Ascending aorta (tissue), 2 donors: ENCODE data around the gene PACRG. TPM values are rescaled to one million over a fixed set of nuclear protein-coding genes. Genes with fewer than 3 reads are reported as not detected.

Experiments
- DNase-seq, 2 donors: peaks; one replicate each; pipeline ENCODE4 v3.0.0-alpha.2; 2019; ENCODE audit warnings: low spot score in 2 of 2
- H3K27ac ChIP-seq, 2 donors: fragments of 200-600 bp; sonication (generic); one replicate each; pipeline ENCODE4 v1.5.1; 2016 to 2017; ENCODE audit warnings: mild to moderate bottlenecking in 1 of 2
- H3K27me3 ChIP-seq: fragments of 200-600 bp; sonication (generic); one replicate; pipeline ENCODE4 v1.5.1; 2017
- H3K36me3 ChIP-seq, 2 donors: fragments of 200-600 bp; sonication (generic); one replicate each; pipeline ENCODE4 v1.5.1; 2016
- H3K4me1 ChIP-seq, 2 donors: fragments of 200-600 bp; sonication (generic); one replicate each; pipeline ENCODE4 v1.5.1; 2016 to 2017; ENCODE audit warnings: mild to moderate bottlenecking in 1 of 2
- H3K4me3 ChIP-seq, 2 donors: fragments of 200-600 bp; sonication (generic); one replicate each; pipeline ENCODE4 v1.5.1; 2016 to 2017; ENCODE audit warnings: mild to moderate bottlenecking in 1 of 2
- H3K9me3 ChIP-seq, 2 donors: fragments of 200-600 bp; sonication (generic); one replicate each; pipeline ENCODE4 v1.5.1; 2016
- CTCF ChIP-seq, 3 experiments: fragments of 200-600 bp in 2 of 3; fragments of 450-650 bp in 1 of 3; sonication (generic) in 2 of 3; IDR thresholded peaks; one replicate each; pipeline ENCODE4 v1.5.1; 2016 to 2019; ENCODE audit warnings: antibody characterized with exemption in 3 of 3, mild to moderate bottlenecking in 1 of 3, moderate library complexity in 1 of 3
- intact Hi-C: fragments of 100-400 bp; cut with DNase I; formaldehyde crosslinking; loops from one replicate; pipeline ENCODE4 v1.15.1; 2023
- total RNA-seq: library from RNA; depleted of rRNA; stranded (reverse); fragments of >200 nt; gene quantifications from one replicate; pipeline ENCODE4 v1.1.0, GENCODE V29; 2016

Gene PACRG
- total RNA-seq, 1 donor from 2014 or later = not detected

DNA sequence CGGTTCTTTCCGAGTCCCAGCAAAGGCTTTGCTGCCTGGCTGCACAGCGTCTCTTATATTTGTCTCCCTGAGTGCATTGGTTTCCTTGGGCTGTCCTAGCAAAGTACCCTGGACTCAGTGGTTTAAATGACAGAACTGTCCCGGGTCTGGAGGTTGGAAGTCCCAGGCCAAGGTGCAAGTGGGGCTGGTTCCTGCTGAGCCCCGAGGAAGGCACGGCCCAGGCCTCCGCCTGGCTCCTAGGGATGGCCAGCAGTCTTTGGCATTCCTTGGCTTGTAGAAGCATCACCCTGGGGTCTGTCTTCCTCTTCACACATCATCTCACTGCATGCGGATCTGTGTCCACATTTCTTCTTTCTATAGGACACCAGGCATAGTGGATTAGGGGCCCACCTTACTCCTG is 621.9 kb downstream of the PACRG start:
- intact Hi-C loops = no loop called here
- Histone ChIP-seq H3K27me3 (no peaks in the 10 kb centered on the region), H3K4me3 (no peak overlapping the region), H3K27ac (no peak overlapping the region), H3K4me1 (peaks cover 3 to 4% of the 10 kb centered on the region in 2 donors), H3K9me3 (no peaks in the 10 kb centered on the region), H3K36me3 (no peaks in the 10 kb centered on the region)
- TF ChIP-seq CTCF (IDR thresholded peaks at IDR 0.05) = no peak
- no peak for DNase-seq

DNA sequence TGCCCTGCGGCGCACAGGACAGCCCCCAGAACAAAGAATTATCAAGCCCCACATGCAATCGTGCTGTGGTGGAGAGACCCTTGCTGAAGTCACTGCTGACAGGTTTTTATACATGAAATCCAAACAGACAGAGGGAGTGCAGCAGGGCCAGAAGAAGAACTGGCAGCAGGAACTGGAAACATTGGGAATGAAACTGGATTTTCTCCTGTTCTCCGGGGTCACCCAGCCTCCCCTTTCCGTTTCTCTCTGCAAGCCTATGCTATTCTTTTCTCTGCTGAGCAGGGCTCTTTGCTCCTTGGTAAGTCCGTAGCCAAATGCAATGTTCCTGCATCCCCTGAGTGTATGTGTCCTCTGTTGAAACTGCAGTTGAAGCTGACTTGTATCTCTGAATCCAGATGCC is 623.2 kb downstream of the PACRG start:
- no peaks in the 10 kb centered on the region for H3K36me3 ChIP-seq
- H3K27ac ChIP-seq = no peak overlapping the region
- intact Hi-C loops = no loop called here
- H3K9me3 ChIP-seq = no peaks in the 10 kb centered on the region
- H3K4me1 ChIP-seq = peaks cover 4 to 7% of the 10 kb centered on the region in 2 donors
- DNase-seq = no peak
- H3K4me3 ChIP-seq = no peak overlapping the region
- H3K27me3 ChIP-seq = no peaks in the 10 kb centered on the region
- no peak for TF ChIP-seq CTCF (IDR thresholded peaks at IDR 0.05)

GRCh38 chr6:163352011-163352685 is 624.4 kb downstream of the PACRG start:
- Histone ChIP-seq H3K27me3 (no peaks in the 10 kb centered on the region), H3K27ac (no peak overlapping the region), H3K36me3 (no peaks in the 10 kb centered on the region), H3K9me3 (no peaks in the 10 kb centered on the region), H3K4me3 (no peak overlapping the region), H3K4me1 (peaks cover 0 to 6% of the 10 kb centered on the region in 2 donors)
- DNase-seq = no peak
- no peak for TF ChIP-seq CTCF (IDR thresholded peaks at IDR 0.05)
- intact Hi-C loops = no loop called here

DNA sequence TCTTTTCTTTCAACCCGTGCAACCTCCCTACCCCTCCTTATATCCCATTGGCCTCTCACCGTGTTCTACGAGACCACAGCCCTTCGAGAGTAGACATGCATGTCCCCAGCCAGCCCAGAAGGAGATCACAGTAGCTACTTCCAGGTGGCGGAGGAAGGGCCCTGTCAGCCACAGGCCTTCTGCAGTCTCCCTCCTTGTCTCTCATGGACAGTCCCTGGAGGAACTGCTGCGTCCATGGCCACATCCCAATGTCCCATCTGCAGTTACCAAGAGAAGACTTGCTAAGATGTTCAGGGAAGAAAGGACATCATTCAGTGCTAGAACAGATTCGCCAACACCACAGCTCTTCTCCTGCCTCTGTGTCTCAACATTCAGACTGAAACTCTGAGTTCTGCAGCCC is 625.2 kb downstream of the PACRG start:
- TF ChIP-seq CTCF (IDR thresholded peaks at IDR 0.05) = no peak
- Histone ChIP-seq H3K27me3 (no peaks in the 10 kb centered on the region), H3K4me1 (peaks cover 0 to 6% of the 10 kb centered on the region in 2 donors), H3K36me3 (no peaks in the 10 kb centered on the region), H3K27ac (no peak overlapping the region), H3K9me3 (no peaks in the 10 kb centered on the region), H3K4me3 (no peak overlapping the region)
- DNase-seq = no peak
- intact Hi-C loops = no loop called here

- no peak for DNase-seq
- intact Hi-C loops = no loop called here
- Histone ChIP-seq H3K27ac (peak overlapping the region; percentile 51 to 59), H3K36me3 (no peaks in the 10 kb centered on the region), H3K4me1 (peaks cover 0 to 6% of the 10 kb centered on the region in 2 donors), H3K4me3 (no peak overlapping the region), H3K9me3 (no peaks in the 10 kb centered on the region), H3K27me3 (no peaks in the 10 kb centered on the region)
- no peak for TF ChIP-seq CTCF (IDR thresholded peaks at IDR 0.05)
Measured at GRCh38 chr6:163354085-163354484, 626.3 kb downstream of the PACRG start.
